NCI-H82 treated with DMSO at 0.1 percent for 48 hours (cell line): ENCODE data around the gene LRRC8D.
"Not testable (repeated sequence)": the region's sequence is repeated elsewhere in the genome, so short reads cannot be mapped to it uniquely, and the experiment has no call there.

Experiments
- DNase-seq: peaks from one replicate; lab custom pipeline; 2025; ENCODE audit not compliant: unreplicated experiment; lab: John Stamatoyannopoulos, UW

Gene LRRC8D

GRCh38 chr1:89820422-89821321 is at the start of gene LRRC8D:
Gene LRRC8D, plus strand, starts transcription at chr1:89821032. Its CDS starts 112,037 bp downstream, at chr1:89933069.
- peak; percentile 73 for DNase-seq

- no peak for DNase-seq
Measured at GRCh38 chr1:89771991-89772560, 48.8 kb upstream of the LRRC8D start.

- not testable (repeated sequence) for DNase-seq
Measured at GRCh38 chr1:89776104-89776503, 44.7 kb upstream of the LRRC8D start.

- not testable (repeated sequence) for DNase-seq
Measured at GRCh38 chr1:89777271-89777670, 43.6 kb upstream of the LRRC8D start.

GRCh38 chr1:89779151-89779940 is 41.5 kb upstream of the LRRC8D start:
- DNase-seq, result no peak

- no peak for DNase-seq
Measured at GRCh38 chr1:89780721-89781120, 40.1 kb upstream of the LRRC8D start.

GRCh38 chr1:89781494-89782126 is 39.2 kb upstream of the LRRC8D start:
- DNase-seq, result no peak

GRCh38 chr1:89786628-89787214 is 34.1 kb upstream of the LRRC8D start:
- DNase-seq, result no peak

- DNase-seq, result no peak
Measured at GRCh38 chr1:89790592-89790991, 30.2 kb upstream of the LRRC8D start.

- DNase-seq, result no peak
Measured at GRCh38 chr1:89791064-89791726, 29.6 kb upstream of the LRRC8D start.

GRCh38 chr1:89794406-89794805 is 26.4 kb upstream of the LRRC8D start:
- no peak for DNase-seq

- DNase-seq, result not testable (repeated sequence)
Measured at GRCh38 chr1:89795571-89795970, 25.3 kb upstream of the LRRC8D start.

- not testable (repeated sequence) for DNase-seq
Measured at GRCh38 chr1:89797876-89798275, 23.0 kb upstream of the LRRC8D start.

- no peak for DNase-seq
Measured at GRCh38 chr1:89799495-89799894, 21.3 kb upstream of the LRRC8D start.

- no peak for DNase-seq
Measured at GRCh38 chr1:89800022-89800655, 20.7 kb upstream of the LRRC8D start.

GRCh38 chr1:89800718-89801117 is 20.1 kb upstream of the LRRC8D start:
- DNase-seq, result no peak

- no peak for DNase-seq
Measured at GRCh38 chr1:89802051-89802450, 18.8 kb upstream of the LRRC8D start.

GRCh38 chr1:89802841-89803240 is 18.0 kb upstream of the LRRC8D start:
- DNase-seq, result no peak

- DNase-seq, result peak; percentile 50
Measured at GRCh38 chr1:89804642-89805237, 16.1 kb upstream of the LRRC8D start.
